Measurements from ENCODE around the gene CGNL1. TPM values are rescaled to one million over a fixed set of nuclear protein-coding genes. Genes with fewer than 3 reads are reported as not detected.

CGNL1 gene
- total RNA-seq, 2 donors from 2014 or later, result 3.9 to 4.7 TPM

- intact Hi-C loops (cut with DNase I), result no loop called here
- no peak overlapping the region for H3K4me3 ChIP-seq
- H3K27me3 ChIP-seq, result no peaks in the 10 kb centered on the region
- TF ChIP-seq, protein P1, sequence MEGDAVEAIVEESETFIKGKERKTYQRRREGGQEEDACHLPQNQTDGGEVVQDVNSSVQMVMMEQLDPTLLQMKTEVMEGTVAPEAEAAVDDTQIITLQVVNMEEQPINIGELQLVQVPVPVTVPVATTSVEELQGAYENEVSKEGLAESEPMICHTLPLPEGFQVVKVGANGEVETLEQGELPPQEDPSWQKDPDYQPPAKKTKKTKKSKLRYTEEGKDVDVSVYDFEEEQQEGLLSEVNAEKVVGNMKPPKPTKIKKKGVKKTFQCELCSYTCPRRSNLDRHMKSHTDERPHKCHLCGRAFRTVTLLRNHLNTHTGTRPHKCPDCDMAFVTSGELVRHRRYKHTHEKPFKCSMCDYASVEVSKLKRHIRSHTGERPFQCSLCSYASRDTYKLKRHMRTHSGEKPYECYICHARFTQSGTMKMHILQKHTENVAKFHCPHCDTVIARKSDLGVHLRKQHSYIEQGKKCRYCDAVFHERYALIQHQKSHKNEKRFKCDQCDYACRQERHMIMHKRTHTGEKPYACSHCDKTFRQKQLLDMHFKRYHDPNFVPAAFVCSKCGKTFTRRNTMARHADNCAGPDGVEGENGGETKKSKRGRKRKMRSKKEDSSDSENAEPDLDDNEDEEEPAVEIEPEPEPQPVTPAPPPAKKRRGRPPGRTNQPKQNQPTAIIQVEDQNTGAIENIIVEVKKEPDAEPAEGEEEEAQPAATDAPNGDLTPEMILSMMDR (IDR thresholded peaks at IDR 0.05), result no peak
- H3K27ac ChIP-seq, result no peak overlapping the region
- no peak for DNase-seq
- H3K4me1 ChIP-seq, result no peaks in the 10 kb centered on the region
- H3K9ac ChIP-seq (ENCODE audit: low read depth in 2 of 2, low read length in 2 of 2), result no peak overlapping the region
- H3K9me3 ChIP-seq, result no peaks in the 10 kb centered on the region
- no peaks in the 10 kb centered on the region for H3K36me3 ChIP-seq
Observed at GRCh38 chr15:57545995-57546394, 169.7 kb downstream of the CGNL1 start.

DNA sequence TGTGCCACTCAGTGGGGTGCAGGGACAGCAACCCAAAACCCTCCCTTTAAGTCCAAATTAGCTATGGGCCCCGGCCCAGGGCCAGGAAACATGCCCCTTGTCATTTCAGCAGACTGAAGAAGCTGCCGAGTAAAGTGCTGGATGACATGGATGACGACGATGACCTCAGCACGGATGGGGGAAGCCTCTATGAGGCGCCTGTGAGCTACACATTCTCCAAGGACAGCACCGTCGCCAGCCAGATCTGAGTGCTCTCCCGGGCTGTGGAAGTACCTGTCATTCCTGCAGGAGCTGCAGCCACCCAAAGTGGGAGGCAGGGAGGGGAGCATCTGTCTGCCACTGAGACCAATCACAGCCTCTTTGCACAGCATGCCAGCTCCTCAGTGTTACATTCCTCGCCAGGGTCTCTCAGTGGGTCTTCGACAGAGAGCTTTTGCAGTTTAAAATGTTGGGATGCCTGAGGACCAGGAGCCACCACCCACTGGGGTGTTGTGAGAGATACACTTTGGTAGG lies 171.0 kb downstream of the CGNL1 start:
- Histone ChIP-seq H3K9ac (ENCODE audit: low read depth in 2 of 2, low read length in 2 of 2) (no peak overlapping the region), H3K36me3 (no peaks in the 10 kb centered on the region), H3K9me3 (no peaks in the 10 kb centered on the region), H3K4me3 (no peak overlapping the region), H3K4me1 (no peaks in the 10 kb centered on the region), H3K27ac (no peak overlapping the region), H3K27me3 (no peaks in the 10 kb centered on the region)
- intact Hi-C loops (cut with DNase I), result no loop called here
- no peak for DNase-seq
- TF ChIP-seq, protein P1 (IDR thresholded peaks at IDR 0.05), result no peak

- TF ChIP-seq, protein P1 (IDR thresholded peaks at IDR 0.05), result no peak
- H3K36me3 ChIP-seq, result no peaks in the 10 kb centered on the region
- H3K9ac ChIP-seq (ENCODE audit: low read depth in 2 of 2, low read length in 2 of 2), result no peak overlapping the region
- no peaks in the 10 kb centered on the region for H3K9me3 ChIP-seq
- DNase-seq, result no peak
- no peaks in the 10 kb centered on the region for H3K4me1 ChIP-seq
- intact Hi-C loops (cut with DNase I), result no loop called here
- H3K4me3 ChIP-seq, result no peak overlapping the region
- H3K27me3 ChIP-seq, result no peaks in the 10 kb centered on the region
- peak overlapping the region; percentile 42 for H3K27ac ChIP-seq
Observed at GRCh38 chr15:57548351-57548750, 172.0 kb downstream of the CGNL1 start.

DNA sequence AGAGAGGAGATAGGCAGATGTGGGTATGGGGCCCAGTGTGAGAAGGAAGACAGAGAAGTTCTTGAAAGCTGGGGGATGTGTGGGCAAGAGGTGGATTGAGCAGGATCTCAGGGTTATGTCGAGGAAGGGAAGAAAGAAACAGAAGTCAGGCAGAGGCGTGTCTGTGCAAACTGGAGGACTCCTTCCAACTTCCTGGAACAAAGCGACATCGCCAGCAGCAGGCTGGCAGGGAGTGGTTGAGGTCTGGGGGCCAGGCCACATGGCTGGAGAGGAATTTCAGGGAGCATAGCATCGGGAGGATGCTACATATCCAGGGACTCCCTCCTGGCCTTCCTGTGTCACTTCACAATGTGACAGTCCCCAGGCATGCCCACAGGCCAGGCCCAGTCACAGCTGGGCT lies 172.5 kb downstream of the CGNL1 start:
- H3K27ac ChIP-seq, result peak overlapping the region; percentile 42
- DNase-seq, result peak; percentile 63
- no peaks in the 10 kb centered on the region for H3K36me3 ChIP-seq
- H3K9ac ChIP-seq (ENCODE audit: low read depth in 2 of 2, low read length in 2 of 2), result no peak overlapping the region
- intact Hi-C loops (cut with DNase I), result no loop called here
- TF ChIP-seq, protein P1 (IDR thresholded peaks at IDR 0.05), result no peak
- H3K27me3 ChIP-seq, result no peaks in the 10 kb centered on the region
- no peaks in the 10 kb centered on the region for H3K9me3 ChIP-seq
- H3K4me3 ChIP-seq, result no peak overlapping the region
- H3K4me1 ChIP-seq, result no peaks in the 10 kb centered on the region

DNA sequence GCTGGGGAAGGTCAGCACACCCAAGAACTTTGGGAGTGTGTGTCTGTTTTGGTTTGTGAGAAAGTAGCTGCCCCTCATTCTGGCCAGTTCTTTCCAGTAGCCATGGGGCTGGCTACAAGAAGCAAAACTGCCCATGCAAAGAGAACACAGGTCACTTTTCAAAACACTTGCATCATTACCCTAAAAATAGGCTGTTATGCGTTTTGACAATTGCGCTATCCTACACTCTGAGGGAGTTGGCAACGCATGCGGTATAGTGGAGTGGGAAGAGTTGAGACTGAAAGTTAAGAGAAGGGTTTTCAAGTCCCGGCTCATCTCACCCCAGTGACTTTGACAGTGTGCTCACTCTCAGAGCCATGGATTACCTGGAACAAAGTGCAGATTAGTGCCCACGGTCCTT lies 173.6 kb downstream of the CGNL1 start:
- H3K4me1 ChIP-seq, result no peaks in the 10 kb centered on the region
- intact Hi-C loops (cut with DNase I), result loop anchor here (10.0 kb wide), 2 partner anchors 195 to 515 kb away; partner anchors contain the start of gene ALDH1A2

More for the DNA sequence above, 173.6 kb downstream of the CGNL1 start:
- TF ChIP-seq, protein P1 (IDR thresholded peaks at IDR 0.05), result no peak
- no peak overlapping the region for H3K27ac ChIP-seq
- no peak for DNase-seq
- H3K9ac ChIP-seq (ENCODE audit: low read depth in 2 of 2, low read length in 2 of 2), result no peak overlapping the region
- H3K4me3 ChIP-seq, result no peak overlapping the region
- H3K27me3 ChIP-seq, result no peaks in the 10 kb centered on the region
- no peaks in the 10 kb centered on the region for H3K9me3 ChIP-seq
- H3K36me3 ChIP-seq, result no peaks in the 10 kb centered on the region

Measured in colonic mucosa (tissue), 4 donors.